Measurements from ENCODE around the gene FBXL17.

FBXL17 gene

GRCh38 chr5:108093186-108093585 lies 288.7 kb downstream of the FBXL17 start:
- no peaks in the 10 kb centered on the region for H3K27me3 Mint-ChIP-seq
- ATAC-seq (no peak), DNase-seq (no peak)
- peaks cover 0 to 6% of the 10 kb centered on the region in 2 donors for H3K9me3 Mint-ChIP-seq
- H3K4me1 Mint-ChIP-seq, result no peaks in the 10 kb centered on the region
- H3K27ac Mint-ChIP-seq, result no peak overlapping the region
- no peak overlapping the region for H3K4me3 Mint-ChIP-seq

DNA sequence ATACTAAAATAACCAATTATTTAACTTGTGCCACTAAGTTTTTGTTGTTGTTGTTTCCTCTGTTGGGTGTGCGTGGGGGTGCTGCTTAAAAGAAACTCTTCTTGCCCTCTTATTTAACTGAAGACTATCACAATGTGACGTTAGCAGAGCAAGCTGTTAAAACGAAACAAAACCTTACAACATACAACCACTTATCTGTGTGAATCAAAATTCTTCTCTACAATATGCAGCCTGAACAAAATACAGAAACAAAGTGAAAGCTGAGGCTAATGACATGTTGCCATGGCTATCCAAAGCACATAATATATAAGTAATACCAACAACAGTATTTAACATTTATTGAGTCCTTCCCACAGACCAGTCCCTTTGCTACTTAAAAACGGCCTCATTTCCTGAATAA lies 291.0 kb downstream of the FBXL17 start:
- H3K9me3 Mint-ChIP-seq, result peaks cover 0 to 6% of the 10 kb centered on the region in 2 donors
- no peak overlapping the region for H3K4me3 Mint-ChIP-seq
- ATAC-seq (no peak), DNase-seq (no peak)
- no peaks in the 10 kb centered on the region for H3K27me3 Mint-ChIP-seq
- no peaks in the 10 kb centered on the region for H3K4me1 Mint-ChIP-seq
- H3K27ac Mint-ChIP-seq, result no peak overlapping the region

DNA sequence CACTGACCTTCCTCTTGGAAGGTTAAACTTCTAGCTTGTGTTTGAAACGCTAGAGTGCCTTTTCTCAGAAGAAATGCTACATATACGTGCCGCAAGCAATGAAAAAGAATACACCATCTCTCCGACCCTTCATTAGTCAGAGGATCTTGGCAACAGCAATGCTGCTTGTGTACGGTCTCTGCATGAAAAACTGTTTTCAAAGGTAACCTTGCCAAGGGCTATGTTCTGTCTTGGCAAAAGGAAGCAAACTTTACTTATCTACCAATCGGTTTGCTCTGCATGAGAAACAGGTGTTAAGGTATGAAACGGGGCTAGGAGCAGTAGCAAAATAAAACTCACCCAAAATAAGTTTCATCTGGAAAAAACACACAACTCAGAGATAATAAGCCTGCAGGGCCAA lies 297.8 kb downstream of the FBXL17 start:
- H3K27ac Mint-ChIP-seq, result no peak overlapping the region
- no peaks in the 10 kb centered on the region for H3K4me1 Mint-ChIP-seq
- DNase-seq (no peak), ATAC-seq (no peak)
- H3K9me3 Mint-ChIP-seq, result peaks cover 0 to 1% of the 10 kb centered on the region in 2 donors
- no peaks in the 10 kb centered on the region for H3K27me3 Mint-ChIP-seq
- no peak overlapping the region for H3K4me3 Mint-ChIP-seq

DNA sequence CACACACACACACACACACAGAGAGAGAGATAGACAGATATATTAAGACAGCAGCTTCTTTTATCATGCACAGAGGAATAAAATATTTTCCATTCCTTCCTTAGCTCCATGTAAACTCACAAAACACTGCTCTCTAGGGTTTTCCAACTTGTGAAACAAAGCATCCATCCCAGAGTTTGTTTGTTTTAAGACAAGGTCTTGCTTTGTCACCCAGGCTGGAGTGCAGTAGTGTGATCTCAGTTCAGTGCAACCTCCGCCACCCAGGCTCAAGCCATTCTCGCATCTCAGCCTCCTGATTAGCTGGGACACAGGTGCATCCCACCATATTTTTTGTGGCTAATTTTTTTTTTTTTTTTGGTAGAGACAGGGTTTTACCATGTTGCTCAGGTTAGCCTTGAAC lies 298.7 kb downstream of the FBXL17 start:
- Mint-ChIP-seq H3K4me1 (no peaks in the 10 kb centered on the region), H3K4me3 (no peak overlapping the region), H3K27ac (peak overlapping the region in 1 of 2 donors; percentile 48), H3K27me3 (no peaks in the 10 kb centered on the region), H3K9me3 (no peaks in the 10 kb centered on the region)
- ATAC-seq (no peak), DNase-seq (no peak)

- no peak overlapping the region for H3K4me3 Mint-ChIP-seq
- no peak overlapping the region for H3K27ac Mint-ChIP-seq
- H3K4me1 Mint-ChIP-seq, result no peaks in the 10 kb centered on the region
- ATAC-seq (no peak), DNase-seq (no peak)
- H3K9me3 Mint-ChIP-seq, result no peaks in the 10 kb centered on the region
- no peaks in the 10 kb centered on the region for H3K27me3 Mint-ChIP-seq
These were observed 300.2 kb downstream of the FBXL17 start for GRCh38 chr5:108081707-108082106.

DNA sequence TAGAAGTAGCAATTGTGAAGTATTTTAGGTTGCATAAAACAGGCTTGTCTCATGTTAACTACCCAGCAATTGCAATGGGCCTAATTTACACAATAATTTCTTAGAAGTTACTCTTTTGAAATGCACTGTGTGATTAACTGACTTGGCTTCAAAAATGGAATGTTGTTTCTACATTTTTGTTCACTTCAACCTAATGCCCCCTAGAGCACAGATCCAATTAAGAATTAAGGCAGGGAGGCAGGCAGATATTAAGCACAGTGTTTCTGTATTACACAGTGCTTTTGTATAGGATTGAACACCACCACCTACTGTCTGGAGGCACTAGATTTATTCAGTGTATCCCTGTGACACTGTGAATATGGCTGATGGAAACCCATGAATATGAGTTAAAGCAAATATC lies 302.1 kb downstream of the FBXL17 start:
- no peak for DNase-seq
- no peaks in the 10 kb centered on the region for H3K27me3 Mint-ChIP-seq
- no peak for ATAC-seq
- H3K27ac Mint-ChIP-seq, result no peak overlapping the region
- H3K4me1 Mint-ChIP-seq, result no peaks in the 10 kb centered on the region
- H3K4me3 Mint-ChIP-seq, result no peak overlapping the region
- H3K9me3 Mint-ChIP-seq, result peaks cover 2 to 5% of the 10 kb centered on the region in 2 donors

DNA sequence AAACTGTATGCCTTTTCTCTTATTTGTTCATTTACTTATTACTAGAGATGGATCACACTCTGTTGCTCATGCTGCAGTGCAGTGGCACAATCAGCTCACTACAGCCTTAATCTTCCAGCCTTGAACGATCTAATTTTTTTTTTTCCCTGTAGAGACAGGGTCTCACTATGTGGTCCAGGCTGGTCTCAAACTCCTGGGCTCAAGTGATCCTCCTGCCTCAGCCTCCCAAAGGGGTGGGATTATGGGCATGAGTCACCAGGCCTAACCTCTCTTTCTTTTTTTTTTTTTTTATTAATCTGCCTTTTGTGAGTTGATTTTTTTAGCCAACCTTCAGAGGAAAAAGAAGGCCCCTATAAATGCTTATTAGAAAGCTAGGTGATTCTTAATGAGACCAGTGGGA lies 303.0 kb downstream of the FBXL17 start:
- ATAC-seq (no peak), DNase-seq (no peak)
- H3K4me1 Mint-ChIP-seq, result no peaks in the 10 kb centered on the region
- H3K27me3 Mint-ChIP-seq, result no peaks in the 10 kb centered on the region
- peaks cover 10 to 11% of the 10 kb centered on the region in 2 donors for H3K9me3 Mint-ChIP-seq
- H3K27ac Mint-ChIP-seq, result no peak overlapping the region
- H3K4me3 Mint-ChIP-seq, result no peak overlapping the region

GRCh38 chr5:108078345-108078744 lies 303.6 kb downstream of the FBXL17 start:
- ATAC-seq (no peak), DNase-seq (no peak)
- no peaks in the 10 kb centered on the region for H3K27me3 Mint-ChIP-seq
- H3K4me3 Mint-ChIP-seq, result no peak overlapping the region
- H3K4me1 Mint-ChIP-seq, result no peaks in the 10 kb centered on the region
- peaks cover 10 to 16% of the 10 kb centered on the region in 2 donors for H3K9me3 Mint-ChIP-seq
- no peak overlapping the region for H3K27ac Mint-ChIP-seq

DNA sequence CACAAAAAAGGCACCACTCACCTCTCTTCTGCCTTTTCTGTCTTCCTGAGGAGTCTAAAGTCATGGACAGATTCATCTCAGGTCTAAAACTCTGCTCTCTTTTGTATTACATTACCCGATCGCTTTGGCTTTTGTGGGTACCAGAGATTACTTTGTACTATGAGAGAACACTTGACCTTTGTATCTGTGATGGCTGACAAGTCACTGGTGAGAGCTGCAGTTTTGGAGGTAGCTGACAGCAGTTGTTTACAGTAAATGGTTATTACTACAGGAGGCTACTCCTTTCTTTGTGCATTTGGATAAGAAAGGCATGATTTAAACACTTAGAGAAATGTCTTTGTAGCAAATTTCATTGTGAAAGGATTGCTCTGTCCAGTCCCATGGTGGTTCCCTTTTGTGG lies 307.3 kb downstream of the FBXL17 start:
- DNase-seq, result no peak
- H3K27ac Mint-ChIP-seq, result no peak overlapping the region
- H3K4me1 Mint-ChIP-seq, result no peaks in the 10 kb centered on the region
- ATAC-seq, result no peak
- peaks cover 10 to 16% of the 10 kb centered on the region in 2 donors for H3K9me3 Mint-ChIP-seq
- H3K4me3 Mint-ChIP-seq, result no peak overlapping the region
- no peaks in the 10 kb centered on the region for H3K27me3 Mint-ChIP-seq

- DNase-seq (no peak), ATAC-seq (no peak)
- no peak overlapping the region for H3K27ac Mint-ChIP-seq
- H3K9me3 Mint-ChIP-seq, result no peaks in the 10 kb centered on the region
- H3K27me3 Mint-ChIP-seq, result no peaks in the 10 kb centered on the region
- no peak overlapping the region for H3K4me3 Mint-ChIP-seq
- no peaks in the 10 kb centered on the region for H3K4me1 Mint-ChIP-seq
These were observed 317.6 kb downstream of the FBXL17 start for GRCh38 chr5:108064302-108064701.

- no peak for DNase-seq
- H3K9me3 Mint-ChIP-seq, result no peaks in the 10 kb centered on the region
These were observed 320.0 kb downstream of the FBXL17 start for GRCh38 chr5:108061941-108062340.

GRCh38 chr5:108060340-108060739 lies 321.6 kb downstream of the FBXL17 start:
- H3K4me1 Mint-ChIP-seq, result no peaks in the 10 kb centered on the region
- ATAC-seq, result no peak
- DNase-seq, result no peak
- H3K27ac Mint-ChIP-seq, result no peak overlapping the region
- H3K9me3 Mint-ChIP-seq, result no peaks in the 10 kb centered on the region
- no peak overlapping the region for H3K4me3 Mint-ChIP-seq
- H3K27me3 Mint-ChIP-seq, result no peaks in the 10 kb centered on the region

More at GRCh38 chr5:108061941-108062340, 320.0 kb downstream of the FBXL17 start:
- Mint-ChIP-seq H3K27me3 (no peaks in the 10 kb centered on the region), H3K27ac (no peak overlapping the region), H3K4me3 (no peak overlapping the region), H3K4me1 (no peaks in the 10 kb centered on the region)
- no peak for ATAC-seq

GRCh38 chr5:108059334-108059733 lies 322.6 kb downstream of the FBXL17 start:
- Mint-ChIP-seq H3K4me3 (no peak overlapping the region), H3K27me3 (no peaks in the 10 kb centered on the region), H3K27ac (no peak overlapping the region), H3K9me3 (peaks cover 0 to 4% of the 10 kb centered on the region in 2 donors), H3K4me1 (no peaks in the 10 kb centered on the region)
- no peak for DNase-seq
- ATAC-seq, result no peak

DNA sequence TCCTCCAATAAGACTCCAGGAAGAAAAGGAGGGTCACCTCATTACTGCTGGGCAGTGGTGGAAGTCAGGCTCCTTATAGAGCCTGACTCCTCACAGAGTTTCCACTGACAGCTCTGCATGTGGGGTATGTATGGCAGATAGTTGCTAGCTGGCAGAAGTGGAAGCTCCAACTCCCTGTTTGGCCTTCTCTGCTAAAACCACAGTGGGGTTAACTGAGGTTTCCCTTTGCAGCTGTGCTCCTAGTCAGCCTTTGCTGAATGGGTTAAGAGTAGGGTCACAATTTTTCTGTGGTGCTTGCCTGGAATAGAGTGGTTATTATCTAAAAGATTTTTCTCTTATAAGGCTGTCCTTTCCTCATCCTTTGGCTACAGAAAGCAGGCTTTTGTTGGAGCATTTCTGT lies 327.5 kb downstream of the FBXL17 start:
- no peaks in the 10 kb centered on the region for H3K27me3 Mint-ChIP-seq
- ATAC-seq (no peak), DNase-seq (no peak)
- no peak overlapping the region for H3K4me3 Mint-ChIP-seq
- H3K9me3 Mint-ChIP-seq, result peaks cover 14 to 47% of the 10 kb centered on the region in 2 donors
- H3K27ac Mint-ChIP-seq, result no peak overlapping the region
- no peaks in the 10 kb centered on the region for H3K4me1 Mint-ChIP-seq

DNA sequence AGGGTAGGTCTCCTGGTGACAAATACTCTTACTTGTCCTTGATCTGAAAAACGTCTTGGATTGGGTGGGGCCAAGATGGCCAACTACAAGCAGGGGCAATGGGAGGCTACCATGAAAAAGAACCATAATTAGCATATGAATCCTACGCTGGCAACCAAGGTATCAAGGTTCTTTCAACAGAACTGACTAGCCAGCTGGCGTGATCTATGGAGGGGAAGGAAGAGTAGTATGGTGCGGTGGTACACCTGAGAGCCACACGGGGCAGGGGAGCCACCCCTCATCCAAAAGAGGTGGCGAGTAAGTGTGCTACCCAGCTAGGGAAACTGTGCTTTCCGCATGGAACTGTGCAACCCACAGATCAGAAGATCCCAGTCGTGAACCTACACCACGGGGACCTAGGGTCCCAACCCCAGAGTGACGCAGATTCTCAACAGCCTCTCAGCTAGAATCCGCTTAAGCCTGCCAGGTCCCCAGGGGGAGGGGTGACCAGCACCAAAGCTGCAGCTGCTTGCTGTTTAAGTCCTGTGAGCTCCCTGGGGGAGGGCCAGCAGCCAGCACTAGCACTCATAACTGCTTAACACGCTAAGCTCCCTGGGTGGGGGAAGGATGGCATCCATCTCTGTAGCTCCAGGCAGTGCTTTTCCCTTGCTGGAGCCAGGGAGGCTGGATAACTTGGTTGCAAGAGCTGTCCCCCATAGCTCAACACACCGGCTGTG lies 334.8 kb downstream of the FBXL17 start:
- ATAC-seq (no peak), DNase-seq (no peak)
- Mint-ChIP-seq H3K9me3 (peaks cover 18 to 40% of the 10 kb centered on the region in 2 donors), H3K27me3 (no peaks in the 10 kb centered on the region), H3K4me3 (no peak overlapping the region), H3K27ac (no peak overlapping the region), H3K4me1 (no peaks in the 10 kb centered on the region)

GRCh38 chr5:108036482-108036881 lies 345.4 kb downstream of the FBXL17 start:
- no peaks in the 10 kb centered on the region for H3K9me3 Mint-ChIP-seq
- no peaks in the 10 kb centered on the region for H3K4me1 Mint-ChIP-seq
- H3K27ac Mint-ChIP-seq, result no peak overlapping the region
- DNase-seq (no peak), ATAC-seq (no peak)
- no peak overlapping the region for H3K4me3 Mint-ChIP-seq
- no peaks in the 10 kb centered on the region for H3K27me3 Mint-ChIP-seq

GRCh38 chr5:108028883-108029282 lies 353.0 kb downstream of the FBXL17 start:
- no peak for ATAC-seq
- no peaks in the 10 kb centered on the region for H3K4me1 Mint-ChIP-seq
- H3K4me3 Mint-ChIP-seq, result no peak overlapping the region
- H3K27me3 Mint-ChIP-seq, result no peaks in the 10 kb centered on the region
- no peak for DNase-seq
- H3K9me3 Mint-ChIP-seq, result no peaks in the 10 kb centered on the region
- H3K27ac Mint-ChIP-seq, result no peak overlapping the region
